K562 (cell line): ENCODE data around the gene DGKE. TPM values are rescaled to one million over a fixed set of nuclear protein-coding genes. Genes with fewer than 3 reads are reported as not detected.
A peak's percentile ranks its signal among the peaks of the same experiment; 100 is the strongest.

ENCODE experiments used
- ARID2 ChIP-seq: fragments of 450-650 bp; IDR thresholded peaks from 2 replicates; pipeline ENCODE4 v1.6.1; 2017; ENCODE audit warnings: antibody characterized with exemption, mild to moderate bottlenecking
- CHD1 ChIP-seq: fragments of 200-600 bp; sonication (generic); IDR thresholded peaks from one replicate; pipeline ENCODE4 v1.6.1; 2012; ENCODE audit warnings: mild to moderate bottlenecking, moderate library complexity, low read length, inconsistent platforms
- EP300 ChIP-seq: IDR thresholded peaks from 2 replicates; pipeline ENCODE4 v1.6.1; 2012; ENCODE audit warnings: low read length, improper control_type of control experiment
- HDAC1 ChIP-seq, 2 experiments: fragments of 450-650 bp; IDR thresholded peaks; 2 replicates each; pipeline ENCODE4 v1.6.1; 2016 to 2017; ENCODE audit warnings: inconsistent platforms in 1 of 2, mild to moderate bottlenecking in 1 of 2, moderate library complexity in 1 of 2
- KAT7 ChIP-seq: sonication (generic); formaldehyde crosslinking; IDR thresholded peaks from 2 replicates; pipeline ENCODE4 v1.8.0; 2022; ENCODE audit warnings: missing genetic modification reagents, mild to moderate bottlenecking, borderline replicate concordance
- LEF1 ChIP-seq: fragments of 450-650 bp; IDR thresholded peaks from 2 replicates; pipeline ENCODE4 v1.6.1; 2016; ENCODE audit warnings: mild to moderate bottlenecking
- MAZ ChIP-seq, 2 experiments: fragments of 450-650 bp in 1 of 2; sonication (generic) in 1 of 2; formaldehyde crosslinking; IDR thresholded peaks in 1 of 2; conservative IDR thresholded peaks in 1 of 2; 2 replicates each; pipeline versions ENCODE4 v1.4.0 to v1.5.0; 2020; ENCODE audit warnings: mild to moderate bottlenecking in 1 of 2, missing genetic modification reagents in 1 of 2
- PCBP2 ChIP-seq: fragments of 200-400 bp; formaldehyde crosslinking; IDR thresholded peaks from 2 replicates; pipeline ENCODE4 v1.6.1; 2018; ENCODE audit warnings: low read length, low read depth, mild to moderate bottlenecking, moderate library complexity; ENCODE audit not compliant: poor library complexity, severe bottlenecking
- PYGO2 ChIP-seq: fragments of 450-650 bp; IDR thresholded peaks from 2 replicates; pipeline ENCODE4 v1.6.1; 2016; ENCODE audit warnings: mild to moderate bottlenecking, missing genetic modification characterization, moderate library complexity, missing compliant biosample characterization
- SMAD3 ChIP-seq: fragments of 450-650 bp; formaldehyde crosslinking; conservative IDR thresholded peaks from 2 replicates; pipeline ENCODE4 v1.4.0; 2020; ENCODE audit warnings: mild to moderate bottlenecking
- SRF ChIP-seq, 2 experiments: fragments of 250-450, 450-650 bp in 1 of 2; sonication (Bioruptor Pico) in 1 of 2; sonication (generic) in 1 of 2; formaldehyde crosslinking; IDR thresholded peaks; 2 replicates each; pipeline versions ENCODE4 v1.5.0 to v1.5.1; 2020 to 2022; ENCODE audit warnings: mild to moderate bottlenecking in 1 of 2, missing genetic modification reagents in 1 of 2
- SRSF7 ChIP-seq: fragments of 200-400 bp; formaldehyde crosslinking; optimal IDR thresholded peaks from 2 replicates; pipeline ENCODE3; 2017; ENCODE audit warnings: mild to moderate bottlenecking, low read depth, low read length
- U2AF1 ChIP-seq: fragments of 200-400 bp; formaldehyde crosslinking; optimal IDR thresholded peaks from 2 replicates; pipeline ENCODE3; 2017; ENCODE audit warnings: mild to moderate bottlenecking, low read depth, low read length, moderate library complexity
- ZNF586 ChIP-seq: fragments of 450-650 bp; formaldehyde crosslinking; conservative IDR thresholded peaks from 2 replicates; pipeline ENCODE4 v1.4.0; 2020; ENCODE audit warnings: mild to moderate bottlenecking, moderate library complexity
- ZNF77 ChIP-seq: fragments of 250-450 bp; sonication (Bioruptor Pico); IDR thresholded peaks from 2 replicates; pipeline ENCODE4 v1.5.0; 2020
- ZSCAN29 ChIP-seq: fragments of 450-650 bp; IDR thresholded peaks from 2 replicates; pipeline ENCODE4 v1.6.1; 2017
- polyA plus RNA-seq, 8 experiments: library from polyadenylated mRNA; depleted of rRNA in 4 of 8; stranded (reverse) in 5 of 8; unstranded in 3 of 8; fragments of >200 nt; fragmentation: Nextera tagmentation in 2 of 8; fragmentation: Illumina TruSeq in 1 of 8; extraction: Ambion mirVana in 2 of 8; extraction: Trizol in 1 of 8; gene quantifications; 2 replicates each; pipeline versions ENCODE4 v1.2.1 to v1.2.3, GENCODE V29; 2011 to 2014; ENCODE audit warnings: inconsistent platforms in 1 of 8, missing spikeins in 1 of 8
- total RNA-seq, 7 experiments: library from RNA; depleted of rRNA in 6 of 7; stranded (reverse); fragments of >200 nt in 6 of 7; fragmentation: Illumina TruSeq in 2 of 7; extraction: Trizol in 2 of 7; gene quantifications; 2 replicates each; pipeline versions ENCODE4 v1.2.1 to v1.2.3, GENCODE V29; 2011 to 2021; ENCODE audit warnings: low replicate concordance in 1 of 7
- TF ChIP-seq, protein P1 (sequence below): sonication (generic); formaldehyde crosslinking; IDR thresholded peaks from 2 replicates; pipeline ENCODE4 v1.8.1; 2023; ENCODE audit warnings: mild to moderate bottlenecking, missing genetic modification reagents
- TF ChIP-seq, protein P2 (sequence below): sonication (generic); formaldehyde crosslinking; IDR thresholded peaks from 2 replicates; pipeline ENCODE4 v1.8.1; 2023; ENCODE audit warnings: missing genetic modification reagents, mild to moderate bottlenecking, borderline replicate concordance
- TF ChIP-seq, protein P3 (sequence below): fragments of 250-450 bp; sonication (Bioruptor Pico); IDR thresholded peaks from 2 replicates; pipeline ENCODE4 v1.5.0; 2022; ENCODE audit warnings: mild to moderate bottlenecking

Gene DGKE
- total and polyA plus RNA-seq, 9 of the 15 experiments (the other 6 are each of a cell fraction or from before 2014, with no cell fraction given): 1.3 to 9.9 (median 5.9) TPM

DNA sequence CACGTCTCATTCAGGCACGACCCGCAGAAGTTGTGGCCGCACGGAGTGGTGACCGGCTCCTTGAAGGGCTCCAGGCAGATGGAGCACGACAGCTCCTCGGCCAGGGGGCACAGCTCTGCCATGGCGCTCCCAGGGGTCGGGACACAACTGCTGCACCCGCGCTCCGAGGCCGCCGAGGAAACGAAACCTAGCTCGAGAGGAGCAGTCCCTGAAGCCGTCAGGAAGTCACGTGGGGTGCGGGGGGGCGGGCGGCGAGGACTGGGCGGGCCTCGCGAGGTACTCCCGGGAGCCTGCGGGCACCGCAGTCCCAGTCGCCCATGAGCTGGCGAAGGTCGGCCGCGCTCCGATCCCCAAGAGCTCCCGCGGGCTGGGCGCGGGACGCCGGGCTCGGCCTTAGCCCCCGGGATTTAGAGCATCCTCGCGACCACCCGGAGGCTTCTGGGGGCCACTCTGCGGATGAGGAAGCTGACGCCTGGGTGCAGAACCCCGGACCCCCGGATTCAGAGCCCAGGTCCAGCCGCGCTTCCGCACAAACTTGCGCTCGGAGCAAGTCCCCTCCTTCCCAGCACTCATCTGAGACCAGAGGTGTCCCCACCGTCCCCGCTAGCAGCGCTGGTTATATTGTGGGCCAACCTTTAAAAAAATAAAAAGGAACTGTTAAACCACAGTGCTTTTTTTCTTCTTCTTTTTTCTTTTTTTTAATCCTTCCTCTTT is 80.1 kb downstream of the DGKE start, which contains the start of gene TRIM25 (continued):
- TF ChIP-seq SMAD3: no peak
- no peak for TF ChIP-seq ZNF77 (CRISPR knock-in tag)
- no peak for TF ChIP-seq SRSF7
- no peak for TF ChIP-seq ZSCAN29
- TF ChIP-seq, protein P1, sequence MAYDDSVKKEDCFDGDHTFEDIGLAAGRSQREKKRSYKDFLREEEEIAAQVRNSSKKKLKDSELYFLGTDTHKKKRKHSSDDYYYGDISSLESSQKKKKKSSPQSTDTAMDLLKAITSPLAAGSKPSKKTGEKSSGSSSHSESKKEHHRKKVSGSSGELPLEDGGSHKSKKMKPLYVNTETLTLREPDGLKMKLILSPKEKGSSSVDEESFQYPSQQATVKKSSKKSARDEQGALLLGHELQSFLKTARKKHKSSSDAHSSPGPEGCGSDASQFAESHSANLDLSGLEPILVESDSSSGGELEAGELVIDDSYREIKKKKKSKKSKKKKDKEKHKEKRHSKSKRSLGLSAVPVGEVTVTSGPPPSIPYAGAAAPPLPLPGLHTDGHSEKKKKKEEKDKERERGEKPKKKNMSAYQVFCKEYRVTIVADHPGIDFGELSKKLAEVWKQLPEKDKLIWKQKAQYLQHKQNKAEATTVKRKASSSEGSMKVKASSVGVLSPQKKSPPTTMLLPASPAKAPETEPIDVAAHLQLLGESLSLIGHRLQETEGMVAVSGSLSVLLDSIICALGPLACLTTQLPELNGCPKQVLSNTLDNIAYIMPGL: no peak
- no peak for TF ChIP-seq ARID2
- TF ChIP-seq CHD1: peak; percentile 43
- TF ChIP-seq PCBP2: no peak
- peak; percentile 57 for TF ChIP-seq U2AF1
- no peak; the same call in 1 of the 2 replicates for TF ChIP-seq EP300
- TF ChIP-seq, protein P2, sequence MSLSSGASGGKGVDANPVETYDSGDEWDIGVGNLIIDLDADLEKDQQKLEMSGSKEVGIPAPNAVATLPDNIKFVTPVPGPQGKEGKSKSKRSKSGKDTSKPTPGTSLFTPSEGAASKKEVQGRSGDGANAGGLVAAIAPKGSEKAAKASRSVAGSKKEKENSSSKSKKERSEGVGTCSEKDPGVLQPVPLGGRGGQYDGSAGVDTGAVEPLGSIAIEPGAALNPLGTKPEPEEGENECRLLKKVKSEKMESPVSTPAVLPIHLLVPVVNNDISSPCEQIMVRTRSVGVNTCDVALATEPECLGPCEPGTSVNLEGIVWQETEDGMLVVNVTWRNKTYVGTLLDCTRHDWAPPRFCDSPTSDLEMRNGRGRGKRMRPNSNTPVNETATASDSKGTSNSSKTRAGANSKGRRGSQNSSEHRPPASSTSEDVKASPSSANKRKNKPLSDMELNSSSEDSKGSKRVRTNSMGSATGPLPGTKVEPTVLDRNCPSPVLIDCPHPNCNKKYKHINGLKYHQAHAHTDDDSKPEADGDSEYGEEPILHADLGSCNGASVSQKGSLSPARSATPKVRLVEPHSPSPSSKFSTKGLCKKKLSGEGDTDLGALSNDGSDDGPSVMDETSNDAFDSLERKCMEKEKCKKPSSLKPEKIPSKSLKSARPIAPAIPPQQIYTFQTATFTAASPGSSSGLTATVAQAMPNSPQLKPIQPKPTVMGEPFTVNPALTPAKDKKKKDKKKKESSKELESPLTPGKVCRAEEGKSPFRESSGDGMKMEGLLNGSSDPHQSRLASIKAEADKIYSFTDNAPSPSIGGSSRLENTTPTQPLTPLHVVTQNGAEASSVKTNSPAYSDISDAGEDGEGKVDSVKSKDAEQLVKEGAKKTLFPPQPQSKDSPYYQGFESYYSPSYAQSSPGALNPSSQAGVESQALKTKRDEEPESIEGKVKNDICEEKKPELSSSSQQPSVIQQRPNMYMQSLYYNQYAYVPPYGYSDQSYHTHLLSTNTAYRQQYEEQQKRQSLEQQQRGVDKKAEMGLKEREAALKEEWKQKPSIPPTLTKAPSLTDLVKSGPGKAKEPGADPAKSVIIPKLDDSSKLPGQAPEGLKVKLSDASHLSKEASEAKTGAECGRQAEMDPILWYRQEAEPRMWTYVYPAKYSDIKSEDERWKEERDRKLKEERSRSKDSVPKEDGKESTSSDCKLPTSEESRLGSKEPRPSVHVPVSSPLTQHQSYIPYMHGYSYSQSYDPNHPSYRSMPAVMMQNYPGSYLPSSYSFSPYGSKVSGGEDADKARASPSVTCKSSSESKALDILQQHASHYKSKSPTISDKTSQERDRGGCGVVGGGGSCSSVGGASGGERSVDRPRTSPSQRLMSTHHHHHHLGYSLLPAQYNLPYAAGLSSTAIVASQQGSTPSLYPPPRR (CRISPR knock-in tag): no peak
- TF ChIP-seq LEF1: no peak
- TF ChIP-seq KAT7 (CRISPR knock-in tag): peak; percentile 74; the same call in 1 of the 2 replicates
- TF ChIP-seq SRF (CRISPR knock-in tag; IDR thresholded peaks at IDR 0.05): no peak; a peak in 1 of 4 replicates
- no peak for TF ChIP-seq PYGO2 (tag)
- peak in 1 of 2 experiments; percentile 28; a peak in 2 of 4 replicates for TF ChIP-seq HDAC1 (IDR thresholded peaks at IDR 0.05)
- TF ChIP-seq, protein P3, sequence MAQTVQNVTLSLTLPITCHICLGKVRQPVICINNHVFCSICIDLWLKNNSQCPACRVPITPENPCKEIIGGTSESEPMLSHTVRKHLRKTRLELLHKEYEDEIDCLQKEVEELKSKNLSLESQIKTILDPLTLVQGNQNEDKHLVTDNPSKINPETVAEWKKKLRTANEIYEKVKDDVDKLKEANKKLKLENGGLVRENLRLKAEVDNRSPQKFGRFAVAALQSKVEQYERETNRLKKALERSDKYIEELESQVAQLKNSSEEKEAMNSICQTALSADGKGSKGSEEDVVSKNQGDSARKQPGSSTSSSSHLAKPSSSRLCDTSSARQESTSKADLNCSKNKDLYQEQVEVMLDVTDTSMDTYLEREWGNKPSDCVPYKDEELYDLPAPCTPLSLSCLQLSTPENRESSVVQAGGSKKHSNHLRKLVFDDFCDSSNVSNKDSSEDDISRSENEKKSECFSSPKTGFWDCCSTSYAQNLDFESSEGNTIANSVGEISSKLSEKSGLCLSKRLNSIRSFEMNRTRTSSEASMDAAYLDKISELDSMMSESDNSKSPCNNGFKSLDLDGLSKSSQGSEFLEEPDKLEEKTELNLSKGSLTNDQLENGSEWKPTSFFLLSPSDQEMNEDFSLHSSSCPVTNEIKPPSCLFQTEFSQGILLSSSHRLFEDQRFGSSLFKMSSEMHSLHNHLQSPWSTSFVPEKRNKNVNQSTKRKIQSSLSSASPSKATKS (CRISPR knock-in tag): no peak
- no peak for TF ChIP-seq ZNF586
- TF ChIP-seq MAZ (CRISPR knock-in tag; conservative IDR thresholded peaks at IDR 0.05 in 1 of 2, IDR thresholded peaks at IDR 0.05 in 1 of 2): peak; percentile 86 to 93
